ENCODE measurements around the gene CYP19A1.
A peak's percentile ranks its signal among the peaks of the same experiment; 100 is the strongest.

Gene CYP19A1

DNA sequence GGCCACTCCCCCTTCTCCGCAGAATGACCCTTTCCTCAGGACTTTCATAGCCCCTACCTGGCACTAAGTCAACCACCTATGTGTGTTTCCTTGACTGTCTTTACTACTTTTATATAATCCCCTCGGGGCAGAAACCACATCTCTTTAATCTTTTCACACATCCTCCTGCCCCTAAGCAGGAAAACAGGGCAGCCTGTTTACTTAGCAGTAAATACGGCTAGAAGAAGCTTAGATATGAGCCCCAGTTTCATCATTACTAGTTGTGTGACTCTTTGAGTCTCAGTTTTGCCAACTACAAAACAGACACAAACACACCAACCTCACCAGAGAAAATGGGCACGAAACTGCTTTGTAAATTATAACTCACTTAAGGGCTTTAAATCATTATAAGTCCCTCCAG lies 98.3 kb downstream of the CYP19A1 start:
- no peak overlapping the region for H3K4me3 ChIP-seq (replicated peaks; ENCODE audit: low read depth, low read length)

DNA sequence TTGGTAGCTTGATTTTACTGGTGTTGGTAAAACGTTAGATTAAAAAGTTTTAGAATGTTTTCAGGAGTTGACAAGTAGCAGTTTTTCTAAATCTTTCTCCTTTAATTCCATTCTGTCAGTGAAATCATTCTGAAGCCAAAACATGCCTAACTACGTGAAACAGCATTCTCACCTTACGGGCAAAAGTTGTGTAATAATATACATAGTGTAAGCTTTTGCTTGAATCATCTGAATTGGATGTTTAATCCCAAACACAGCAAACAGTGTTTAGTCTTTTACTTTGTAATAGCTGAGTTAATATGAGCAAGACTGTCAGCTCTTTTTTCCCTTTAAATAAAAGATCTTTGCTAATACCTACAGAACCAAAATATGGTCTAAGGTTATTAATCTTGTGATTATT lies 100.6 kb downstream of the CYP19A1 start:
- Histone ChIP-seq H3K36me3 (ENCODE audit: control insufficient read depth, insufficient read depth, low read length) (no peaks in the 10 kb centered on the region), H3K4me3 (replicated peaks; ENCODE audit: low read depth, low read length) (no peak overlapping the region), H3K27me3 (replicated peaks; ENCODE audit: control insufficient read depth, insufficient read depth, low read length) (no peaks in the 10 kb centered on the region)
- TF ChIP-seq, protein P1, sequence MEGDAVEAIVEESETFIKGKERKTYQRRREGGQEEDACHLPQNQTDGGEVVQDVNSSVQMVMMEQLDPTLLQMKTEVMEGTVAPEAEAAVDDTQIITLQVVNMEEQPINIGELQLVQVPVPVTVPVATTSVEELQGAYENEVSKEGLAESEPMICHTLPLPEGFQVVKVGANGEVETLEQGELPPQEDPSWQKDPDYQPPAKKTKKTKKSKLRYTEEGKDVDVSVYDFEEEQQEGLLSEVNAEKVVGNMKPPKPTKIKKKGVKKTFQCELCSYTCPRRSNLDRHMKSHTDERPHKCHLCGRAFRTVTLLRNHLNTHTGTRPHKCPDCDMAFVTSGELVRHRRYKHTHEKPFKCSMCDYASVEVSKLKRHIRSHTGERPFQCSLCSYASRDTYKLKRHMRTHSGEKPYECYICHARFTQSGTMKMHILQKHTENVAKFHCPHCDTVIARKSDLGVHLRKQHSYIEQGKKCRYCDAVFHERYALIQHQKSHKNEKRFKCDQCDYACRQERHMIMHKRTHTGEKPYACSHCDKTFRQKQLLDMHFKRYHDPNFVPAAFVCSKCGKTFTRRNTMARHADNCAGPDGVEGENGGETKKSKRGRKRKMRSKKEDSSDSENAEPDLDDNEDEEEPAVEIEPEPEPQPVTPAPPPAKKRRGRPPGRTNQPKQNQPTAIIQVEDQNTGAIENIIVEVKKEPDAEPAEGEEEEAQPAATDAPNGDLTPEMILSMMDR (IDR thresholded peaks at IDR 0.05; ENCODE audit: insufficient read depth, low read length, poor library complexity, severe bottlenecking): no peak
- no peak for DNase-seq (ENCODE audit: extremely low read depth, insufficient read length)

More for the DNA sequence above, 98.3 kb downstream of the CYP19A1 start:
- no peaks in the 10 kb centered on the region for H3K27me3 ChIP-seq (replicated peaks; ENCODE audit: control insufficient read depth, insufficient read depth, low read length)
- no peaks in the 10 kb centered on the region for H3K36me3 ChIP-seq (ENCODE audit: control insufficient read depth, insufficient read depth, low read length)
- no peak for DNase-seq (ENCODE audit: extremely low read depth, insufficient read length)
- TF ChIP-seq, protein P1 (IDR thresholded peaks at IDR 0.05; ENCODE audit: insufficient read depth, low read length, poor library complexity, severe bottlenecking): no peak

GRCh38 chr15:51234176-51234927 lies 104.0 kb downstream of the CYP19A1 start:
- no peak for DNase-seq (ENCODE audit: extremely low read depth, insufficient read length)
- no peaks in the 10 kb centered on the region for H3K27me3 ChIP-seq (replicated peaks; ENCODE audit: control insufficient read depth, insufficient read depth, low read length)
- H3K4me3 ChIP-seq (replicated peaks; ENCODE audit: low read depth, low read length): no peak overlapping the region
- TF ChIP-seq, protein P1 (IDR thresholded peaks at IDR 0.05; ENCODE audit: insufficient read depth, low read length, poor library complexity, severe bottlenecking): no peak
- H3K36me3 ChIP-seq (ENCODE audit: control insufficient read depth, insufficient read depth, low read length): no peaks in the 10 kb centered on the region

DNA sequence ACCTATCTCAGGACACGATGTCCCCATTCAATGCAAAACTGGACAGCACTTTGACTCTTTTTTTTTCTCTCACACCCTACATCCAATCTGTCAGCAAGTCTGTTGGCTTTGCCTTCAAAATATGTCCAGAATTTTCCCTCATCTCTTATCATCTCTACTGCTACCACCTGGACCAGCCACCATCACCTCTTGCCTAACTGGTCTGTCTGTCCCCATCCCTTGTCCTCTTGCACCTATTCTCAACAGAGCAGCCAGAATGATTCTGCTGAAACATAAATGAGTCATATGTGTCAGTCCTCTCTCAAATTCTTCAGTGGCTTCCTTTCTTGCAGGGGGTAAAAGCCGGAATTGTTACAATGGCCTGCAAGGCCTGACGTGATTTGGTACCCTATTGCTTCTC lies 105.8 kb downstream of the CYP19A1 start:
- TF ChIP-seq, protein P1 (IDR thresholded peaks at IDR 0.05; ENCODE audit: insufficient read depth, low read length, poor library complexity, severe bottlenecking): no peak
- no peaks in the 10 kb centered on the region for H3K36me3 ChIP-seq (ENCODE audit: control insufficient read depth, insufficient read depth, low read length)
- DNase-seq (ENCODE audit: extremely low read depth, insufficient read length): no peak
- no peaks in the 10 kb centered on the region for H3K27me3 ChIP-seq (replicated peaks; ENCODE audit: control insufficient read depth, insufficient read depth, low read length)
- H3K4me3 ChIP-seq (replicated peaks; ENCODE audit: low read depth, low read length): no peak overlapping the region

DNA sequence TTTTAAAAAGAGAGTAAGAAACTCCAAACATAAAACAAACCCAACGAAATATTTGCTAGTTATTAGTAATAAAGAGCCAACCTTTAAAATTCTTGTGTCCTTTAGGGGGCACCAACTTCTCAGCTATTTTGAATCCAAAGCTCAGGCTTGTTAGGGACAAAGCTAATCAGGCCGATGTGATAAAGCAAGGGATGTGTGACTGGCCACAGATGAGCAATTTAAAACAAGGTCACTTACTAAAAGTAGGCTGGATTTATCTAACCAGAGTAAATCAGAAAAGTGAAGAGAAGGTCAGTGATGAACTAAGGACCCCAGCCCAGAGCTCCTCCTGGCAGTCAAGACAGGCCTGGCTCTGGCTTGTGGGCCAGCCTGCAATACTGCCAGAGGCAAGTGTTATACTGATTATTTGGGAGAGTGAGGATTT lies 108.5 kb downstream of the CYP19A1 start:
- TF ChIP-seq, protein P1 (IDR thresholded peaks at IDR 0.05; ENCODE audit: insufficient read depth, low read length, poor library complexity, severe bottlenecking): peak; percentile 23

More for the DNA sequence above, 108.5 kb downstream of the CYP19A1 start:
- H3K27me3 ChIP-seq (replicated peaks; ENCODE audit: control insufficient read depth, insufficient read depth, low read length): no peaks in the 10 kb centered on the region
- no peak for DNase-seq (ENCODE audit: extremely low read depth, insufficient read length)
- H3K4me3 ChIP-seq (replicated peaks; ENCODE audit: low read depth, low read length): no peak overlapping the region
- H3K36me3 ChIP-seq (ENCODE audit: control insufficient read depth, insufficient read depth, low read length): no peaks in the 10 kb centered on the region

All from GM06990 (cell line).